ENCODE data around the gene OXT. TPM values are rescaled to one million over a fixed set of nuclear protein-coding genes. Genes with fewer than 3 reads are reported as not detected.

OXT gene
- total and polyA plus RNA-seq, 12 donors = 0.35 to 1.3 (median 0.58) TPM; not detected in 8

DNA sequence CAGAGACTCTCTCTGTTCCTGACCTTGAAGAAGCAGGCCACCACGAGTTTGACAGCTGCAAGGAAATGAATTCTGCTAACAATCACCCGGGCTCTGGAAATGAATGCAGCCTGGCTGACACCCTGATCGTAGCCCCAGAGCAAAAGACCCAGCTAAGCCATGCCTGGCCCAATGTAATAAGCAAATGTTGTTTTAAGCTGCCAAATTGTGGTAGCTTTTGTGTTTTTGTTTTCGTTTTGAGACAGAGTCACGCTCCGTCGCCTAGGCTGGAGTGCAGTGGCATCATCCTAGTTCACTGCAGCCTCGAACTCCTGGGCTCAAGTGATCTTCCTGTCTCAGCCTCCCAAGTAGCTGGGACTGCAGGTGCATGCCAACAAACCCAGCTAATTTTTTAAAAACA is 3.3 kb upstream of the OXT start:
- DNase-seq (no peak), ATAC-seq (no peak)
- 69 to 75% methylated on average over 8 of the region's 8 CpGs for WGBS, 2 donors
- H3K27me3 ChIP-seq = peaks cover 0 to 29% (median 21%) of the 10 kb centered on the region in 7 donors
- intact Hi-C loops (cut with DNase I) = no loop called here
- H3K27ac ChIP-seq = no peak overlapping the region
- peaks cover 0 to 18% (median 10%) of the 10 kb centered on the region in 9 donors for H3K4me1 ChIP-seq
- H3K4me3 ChIP-seq = no peak overlapping the region
- no peaks in the 10 kb centered on the region for H3K9me3 ChIP-seq
- TF ChIP-seq, protein P1, sequence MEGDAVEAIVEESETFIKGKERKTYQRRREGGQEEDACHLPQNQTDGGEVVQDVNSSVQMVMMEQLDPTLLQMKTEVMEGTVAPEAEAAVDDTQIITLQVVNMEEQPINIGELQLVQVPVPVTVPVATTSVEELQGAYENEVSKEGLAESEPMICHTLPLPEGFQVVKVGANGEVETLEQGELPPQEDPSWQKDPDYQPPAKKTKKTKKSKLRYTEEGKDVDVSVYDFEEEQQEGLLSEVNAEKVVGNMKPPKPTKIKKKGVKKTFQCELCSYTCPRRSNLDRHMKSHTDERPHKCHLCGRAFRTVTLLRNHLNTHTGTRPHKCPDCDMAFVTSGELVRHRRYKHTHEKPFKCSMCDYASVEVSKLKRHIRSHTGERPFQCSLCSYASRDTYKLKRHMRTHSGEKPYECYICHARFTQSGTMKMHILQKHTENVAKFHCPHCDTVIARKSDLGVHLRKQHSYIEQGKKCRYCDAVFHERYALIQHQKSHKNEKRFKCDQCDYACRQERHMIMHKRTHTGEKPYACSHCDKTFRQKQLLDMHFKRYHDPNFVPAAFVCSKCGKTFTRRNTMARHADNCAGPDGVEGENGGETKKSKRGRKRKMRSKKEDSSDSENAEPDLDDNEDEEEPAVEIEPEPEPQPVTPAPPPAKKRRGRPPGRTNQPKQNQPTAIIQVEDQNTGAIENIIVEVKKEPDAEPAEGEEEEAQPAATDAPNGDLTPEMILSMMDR (IDR thresholded peaks at IDR 0.05) = no peak
- H3K36me3 ChIP-seq = no peaks in the 10 kb centered on the region

DNA sequence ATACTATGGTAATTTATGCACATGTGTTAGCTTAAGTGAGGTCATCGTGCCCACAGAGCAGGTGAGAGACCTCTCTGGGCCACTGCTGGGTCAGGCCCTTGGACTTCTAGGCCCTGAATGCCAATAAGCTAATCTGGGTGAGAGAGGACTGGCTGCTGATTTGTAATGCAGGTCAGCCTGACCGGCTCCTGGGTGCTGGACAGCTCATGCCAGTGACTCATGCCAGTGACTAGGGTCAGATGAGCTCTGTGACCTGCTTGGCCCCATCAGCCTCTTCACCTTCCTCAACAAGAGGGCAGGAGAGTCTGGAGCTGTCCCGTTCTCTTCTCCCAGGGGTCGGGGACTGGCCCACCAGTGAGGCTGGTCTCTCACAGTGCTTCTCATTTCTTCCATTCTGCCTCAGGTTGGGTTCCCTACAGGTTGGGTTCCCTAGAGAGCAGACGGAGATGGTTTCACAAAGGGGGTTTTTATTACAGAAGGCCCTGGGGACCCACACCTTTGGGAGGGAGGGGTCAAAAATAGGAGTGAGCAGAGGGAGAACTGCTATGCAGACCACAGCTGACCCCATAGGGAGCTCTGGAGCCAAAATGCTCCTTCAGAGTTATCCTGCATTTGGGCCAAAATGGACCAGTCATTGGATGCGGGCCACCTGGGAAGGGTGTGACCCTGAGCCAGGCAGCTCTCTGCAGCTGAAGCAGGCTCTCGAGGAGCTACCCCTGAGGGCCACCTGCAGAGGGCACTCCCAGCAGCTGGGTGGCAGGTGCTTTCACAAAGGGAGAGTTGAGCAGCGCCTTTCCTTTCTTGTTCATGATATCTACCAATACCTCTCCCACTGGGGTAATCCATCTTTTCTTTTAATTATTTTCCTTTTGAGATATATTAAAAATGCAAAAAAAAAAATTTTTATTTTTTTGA is 2.2 kb upstream of the OXT start:
- TF ChIP-seq, protein P1 (IDR thresholded peaks at IDR 0.05) = peak in 5 of 9 donors; percentile 15 to 32 (median 25)
- H3K27me3 ChIP-seq = peaks cover 0 to 37% (median 23%) of the 10 kb centered on the region in 7 donors
- no peak overlapping the region for H3K4me3 ChIP-seq
- peaks cover 0 to 18% (median 10%) of the 10 kb centered on the region in 9 donors for H3K4me1 ChIP-seq
- WGBS, 2 donors = 80 to 87% methylated on average over 8 of the region's 8 CpGs
- DNase-seq = no peak
- H3K27ac ChIP-seq = no peak overlapping the region
- ATAC-seq = peak in 4 of 8 donors; percentile 19 to 64 (median 39)
- no peaks in the 10 kb centered on the region for H3K36me3 ChIP-seq
- intact Hi-C loops (cut with DNase I) = no loop called here
- H3K9me3 ChIP-seq = no peaks in the 10 kb centered on the region

DNA sequence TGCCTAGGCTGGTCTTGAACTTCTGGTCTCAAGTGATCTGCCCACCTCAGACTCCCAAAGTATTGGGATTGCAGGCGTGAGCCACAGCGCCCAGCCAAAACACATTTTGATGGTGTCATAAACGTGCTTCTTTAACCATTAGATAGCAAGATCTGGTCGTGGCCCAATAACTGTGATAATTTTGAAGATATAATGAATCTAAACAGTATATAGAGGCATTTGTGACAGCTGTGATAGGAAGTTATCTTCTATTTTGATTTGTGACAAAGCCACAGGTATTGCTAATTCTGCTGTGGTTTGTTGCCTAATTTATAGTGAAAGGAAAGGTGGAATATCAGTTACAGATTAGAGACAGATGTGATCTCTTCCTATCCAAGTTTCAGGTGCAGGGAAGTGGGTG is 695 bp upstream of the OXT start:
- Histone ChIP-seq H3K4me3 (no peak overlapping the region), H3K27ac (no peak overlapping the region), H3K36me3 (no peaks in the 10 kb centered on the region), H3K4me1 (peaks cover 0 to 18% (median 10%) of the 10 kb centered on the region in 9 donors), H3K27me3 (peaks cover 0 to 40% (median 23%) of the 10 kb centered on the region in 7 donors), H3K9me3 (no peaks in the 10 kb centered on the region)
- TF ChIP-seq, protein P1 (IDR thresholded peaks at IDR 0.05) = no peak
- ATAC-seq (no peak), DNase-seq (no peak)
- WGBS, 2 donors = 86 to 93% methylated on average over 4 of the region's 4 CpGs
- intact Hi-C loops (cut with DNase I) = no loop called here

DNA sequence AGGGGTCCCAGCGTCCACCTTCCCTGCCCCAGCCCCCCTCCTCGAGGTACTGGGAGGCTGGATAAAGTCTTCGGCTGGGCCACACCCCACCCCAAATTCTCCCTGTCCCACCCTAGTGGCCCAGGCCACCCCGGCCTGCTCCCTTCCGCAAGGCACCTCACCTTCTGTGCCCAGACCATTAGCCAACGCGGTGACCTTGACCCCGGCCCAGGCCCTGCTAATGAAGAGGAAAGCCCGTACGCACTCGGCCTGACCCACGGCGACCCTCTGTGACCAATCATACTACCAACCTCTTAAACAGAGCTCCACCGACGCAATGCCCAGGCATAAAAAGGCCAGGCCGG is 182 bp upstream of the OXT start:
- TF ChIP-seq, protein P1 (IDR thresholded peaks at IDR 0.05) = no peak
- no peaks in the 10 kb centered on the region for H3K9me3 ChIP-seq
- intact Hi-C loops (cut with DNase I) = no loop called here
- H3K27ac ChIP-seq = peak overlapping the region in 1 of 10 donors; percentile 56
- ATAC-seq = no peak
- peaks cover 0 to 40% (median 23%) of the 10 kb centered on the region in 7 donors for H3K27me3 ChIP-seq
- H3K4me3 ChIP-seq = peak overlapping the region in 9 of 10 donors; percentile 48 to 71 (median 60)
- H3K36me3 ChIP-seq = no peaks in the 10 kb centered on the region
- peaks cover 0 to 18% (median 10%) of the 10 kb centered on the region in 9 donors for H3K4me1 ChIP-seq
- no peak for DNase-seq
- 75 to 80% methylated on average over 16 of the region's 16 CpGs for WGBS, 2 donors

Data from heart right ventricle (tissue), 16 donors.